HEK293 (cell line): ENCODE measurements around the gene AKAP12.

Experiments
- CTCF ChIP-seq: fragments of 450-650 bp; formaldehyde crosslinking; IDR thresholded peaks from 2 replicates; pipeline ENCODE4 v1.5.1; 2016; ENCODE audit warnings: missing biosample characterization, missing genetic modification characterization
- KLF7 ChIP-seq: fragments of 450-650 bp; formaldehyde crosslinking; IDR thresholded peaks from 2 replicates; pipeline ENCODE4 v1.5.1; 2016; ENCODE audit warnings: missing biosample characterization, missing genetic modification characterization, borderline replicate concordance
- PRDM4 ChIP-seq: fragments of 450-650 bp; formaldehyde crosslinking; IDR thresholded peaks from 2 replicates; pipeline ENCODE4 v1.5.1; 2017; ENCODE audit warnings: missing biosample characterization, missing genetic modification characterization
- TF ChIP-seq, protein P1 (sequence below): fragments of 450-650 bp; formaldehyde crosslinking; IDR thresholded peaks from 2 replicates; pipeline ENCODE4 v1.5.1; 2016; ENCODE audit warnings: missing biosample characterization, missing genetic modification characterization

DNA sequence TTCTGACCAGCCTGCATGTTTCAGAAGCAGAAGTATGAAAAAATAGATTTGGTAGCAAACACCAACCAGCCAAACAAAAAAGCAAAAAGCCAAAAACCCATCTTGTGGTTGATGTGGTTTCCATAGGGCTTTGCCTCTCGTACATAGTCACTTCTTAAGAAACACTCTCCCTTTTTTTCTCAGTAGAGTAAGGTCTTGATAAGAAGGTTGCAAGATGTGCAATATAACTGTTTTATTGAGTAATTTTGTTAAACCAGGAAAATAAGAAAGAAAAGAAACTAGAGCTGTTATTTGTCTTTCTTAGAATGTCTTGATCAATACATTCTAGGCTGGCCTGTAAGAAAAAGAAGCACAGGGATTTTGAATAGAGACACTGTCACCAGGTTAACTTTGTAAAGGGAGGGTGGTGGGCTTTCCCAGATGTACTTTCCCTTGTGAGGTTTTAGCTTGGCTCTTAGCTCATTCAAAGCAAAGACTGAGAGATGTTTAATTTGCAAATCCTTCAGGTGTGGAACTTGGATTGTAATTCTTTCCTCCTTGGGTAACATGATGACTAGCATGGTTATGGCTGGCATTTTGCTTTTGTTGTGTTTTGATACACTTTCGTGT lies 49.7 kb downstream of the AKAP12 start:
- TF ChIP-seq CTCF (tag by site-specific recombination) (no peak), KLF7 (no peak), PRDM4 (no peak)
- TF ChIP-seq, protein P1, sequence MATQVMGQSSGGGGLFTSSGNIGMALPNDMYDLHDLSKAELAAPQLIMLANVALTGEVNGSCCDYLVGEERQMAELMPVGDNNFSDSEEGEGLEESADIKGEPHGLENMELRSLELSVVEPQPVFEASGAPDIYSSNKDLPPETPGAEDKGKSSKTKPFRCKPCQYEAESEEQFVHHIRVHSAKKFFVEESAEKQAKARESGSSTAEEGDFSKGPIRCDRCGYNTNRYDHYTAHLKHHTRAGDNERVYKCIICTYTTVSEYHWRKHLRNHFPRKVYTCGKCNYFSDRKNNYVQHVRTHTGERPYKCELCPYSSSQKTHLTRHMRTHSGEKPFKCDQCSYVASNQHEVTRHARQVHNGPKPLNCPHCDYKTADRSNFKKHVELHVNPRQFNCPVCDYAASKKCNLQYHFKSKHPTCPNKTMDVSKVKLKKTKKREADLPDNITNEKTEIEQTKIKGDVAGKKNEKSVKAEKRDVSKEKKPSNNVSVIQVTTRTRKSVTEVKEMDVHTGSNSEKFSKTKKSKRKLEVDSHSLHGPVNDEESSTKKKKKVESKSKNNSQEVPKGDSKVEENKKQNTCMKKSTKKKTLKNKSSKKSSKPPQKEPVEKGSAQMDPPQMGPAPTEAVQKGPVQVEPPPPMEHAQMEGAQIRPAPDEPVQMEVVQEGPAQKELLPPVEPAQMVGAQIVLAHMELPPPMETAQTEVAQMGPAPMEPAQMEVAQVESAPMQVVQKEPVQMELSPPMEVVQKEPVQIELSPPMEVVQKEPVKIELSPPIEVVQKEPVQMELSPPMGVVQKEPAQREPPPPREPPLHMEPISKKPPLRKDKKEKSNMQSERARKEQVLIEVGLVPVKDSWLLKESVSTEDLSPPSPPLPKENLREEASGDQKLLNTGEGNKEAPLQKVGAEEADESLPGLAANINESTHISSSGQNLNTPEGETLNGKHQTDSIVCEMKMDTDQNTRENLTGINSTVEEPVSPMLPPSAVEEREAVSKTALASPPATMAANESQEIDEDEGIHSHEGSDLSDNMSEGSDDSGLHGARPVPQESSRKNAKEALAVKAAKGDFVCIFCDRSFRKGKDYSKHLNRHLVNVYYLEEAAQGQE (tag by site-specific recombination): no peak
